GM12873 (cell line): ENCODE results near the gene CPEB4.

Experiments
- CTCF ChIP-seq: IDR thresholded peaks from 2 replicates; pipeline ENCODE4 v1.5.1; 2012; ENCODE audit warnings: low read depth, mild to moderate bottlenecking, moderate library complexity, low read length, control low read depth; ENCODE audit not compliant: insufficient read depth; ENCODE audit errors: missing control alignments

CPEB4 gene

GRCh38 chr5:173973616-173973969 lies 85.4 kb downstream of the CPEB4 start:
- no peak for TF ChIP-seq CTCF

- TF ChIP-seq CTCF = no peak
These were observed 86.6 kb downstream of the CPEB4 start for GRCh38 chr5:173974688-173975239.

GRCh38 chr5:173981185-173981761 lies 93.1 kb downstream of the CPEB4 start:
- no peak for TF ChIP-seq CTCF

GRCh38 chr5:173984218-173984617 lies 96.1 kb downstream of the CPEB4 start:
- peak; percentile 47 for TF ChIP-seq CTCF

GRCh38 chr5:173988554-173989431 lies 100.6 kb downstream of the CPEB4 start, which contains the start of gene C5orf47:
C5orf47 (plus strand) TSS chr5:173989170; CDS start chr5:173989264, 94 bp downstream.
- TF ChIP-seq CTCF = no peak

- TF ChIP-seq CTCF = no peak
These were observed 101.4 kb downstream of the CPEB4 start for GRCh38 chr5:173989432-173990082.

GRCh38 chr5:173997331-173997730 lies 109.2 kb downstream of the CPEB4 start:
- TF ChIP-seq CTCF = no peak
